MM.1S (cell line): ENCODE measurements around the gene LXN.

Source experiments
- DNase-seq: peaks from one replicate; pipeline ENCODE4 v3.0.0-alpha.2; 2015
- H2AFZ ChIP-seq: fragments of 300-600 bp; sonication (generic); 2 replicates; pipeline ENCODE4 v1.6.0; 2016; ENCODE audit warnings: antibody characterized with exemption, low read length
- H3F3A ChIP-seq: fragments of 300-600 bp; sonication (generic); 2 replicates; pipeline ENCODE4 v1.6.1; 2016; ENCODE audit warnings: mild to moderate bottlenecking, antibody characterized with exemption, low read length, moderate library complexity, mixed read lengths; ENCODE audit not compliant: insufficient read depth
- H3K27ac ChIP-seq: fragments of 300-600 bp; sonication (generic); 2 replicates; pipeline ENCODE4 v1.5.1; 2016; ENCODE audit warnings: mild to moderate bottlenecking, low read length
- H3K27me3 ChIP-seq: fragments of 300-600 bp; sonication (generic); replicated peaks from 2 replicates; pipeline ENCODE4 v1.6.0; 2016; ENCODE audit warnings: low read length; ENCODE audit not compliant: insufficient read depth
- H3K36me3 ChIP-seq: fragments of 300-600 bp; sonication (generic); replicated peaks from 2 replicates; pipeline ENCODE4 v1.6.1; 2016; ENCODE audit warnings: mild to moderate bottlenecking, low read length, mixed read lengths; ENCODE audit not compliant: insufficient read depth
- H3K4me1 ChIP-seq: fragments of 300-600 bp; sonication (generic); 2 replicates; pipeline ENCODE4 v1.6.1; 2016; ENCODE audit warnings: low read length, mixed read lengths
- H3K4me2 ChIP-seq: fragments of 300-600 bp; sonication (generic); 2 replicates; pipeline ENCODE4 v1.6.0; 2016; ENCODE audit warnings: low read depth, low read length
- H3K4me3 ChIP-seq: fragments of 300-600 bp; sonication (generic); 2 replicates; pipeline ENCODE4 v1.5.1; 2016; ENCODE audit warnings: low read length, mixed read lengths
- H3K79me2 ChIP-seq: fragments of 300-600 bp; sonication (generic); 2 replicates; pipeline ENCODE4 v1.6.1; 2016; ENCODE audit warnings: mixed run types, low read length, mixed read lengths
- H3K9ac ChIP-seq: fragments of 300-600 bp; sonication (generic); 2 replicates; pipeline ENCODE4 v1.6.1; 2016; ENCODE audit warnings: low read length, mixed read lengths
- H3K9me2 ChIP-seq: fragments of 300-600 bp; sonication (generic); replicated peaks from 2 replicates; pipeline ENCODE4 v1.6.1; 2016; ENCODE audit warnings: mild to moderate bottlenecking, low read length, mixed read lengths; ENCODE audit not compliant: insufficient read depth
- H3K9me3 ChIP-seq: fragments of 300-600 bp; sonication (generic); replicated peaks from 2 replicates; pipeline ENCODE4 v1.6.1; 2016; ENCODE audit warnings: mild to moderate bottlenecking, low read length, mixed read lengths; ENCODE audit not compliant: insufficient read depth
- H4K20me1 ChIP-seq: fragments of 300-600 bp; sonication (generic); 2 replicates; pipeline ENCODE4 v1.6.1; 2016; ENCODE audit warnings: mild to moderate bottlenecking, low read length, moderate library complexity, mixed read lengths; ENCODE audit not compliant: insufficient read depth
- EZH2 ChIP-seq: fragments of 300-600 bp; sonication (generic); optimal IDR thresholded peaks from 2 replicates; pipeline ENCODE3; 2017; ENCODE audit warnings: low read depth, mild to moderate bottlenecking, antibody characterized with exemption, low read length, mixed read lengths
- EZH2phosphoT487 ChIP-seq: fragments of 300-600 bp; sonication (generic); IDR thresholded peaks from 2 replicates; pipeline ENCODE4 v1.6.1; 2018; ENCODE audit warnings: antibody characterized with exemption, low read length
- TF ChIP-seq, protein P1 (sequence below): fragments of 300-600 bp; sonication (generic); IDR thresholded peaks from 2 replicates; pipeline ENCODE4 v1.5.1; 2016; ENCODE audit warnings: antibody characterized with exemption, low read length, mixed read lengths

Gene LXN

GRCh38 chr3:158659454-158660237 lies 12.8 kb downstream of the LXN start:
- Histone ChIP-seq H3K9me3 (no peaks in the 10 kb centered on the region), H3K4me1 (no peaks in the 10 kb centered on the region)
- DNase-seq: peak; percentile 75

GRCh38 chr3:158658889-158659288 lies 13.6 kb downstream of the LXN start:
- Histone ChIP-seq H4K20me1 (no peaks in the 10 kb centered on the region), H3K4me3 (no peak overlapping the region), H3K4me1 (no peaks in the 10 kb centered on the region), H3F3A (no peaks in the 10 kb centered on the region), H3K9me3 (no peaks in the 10 kb centered on the region), H3K27me3 (no peaks in the 10 kb centered on the region), H3K27ac (no peak overlapping the region), H3K36me3 (peaks cover 24% of the 10 kb centered on the region), H3K79me2 (no peaks in the 10 kb centered on the region; the same call in 1 of the 2 replicates), H3K9ac (no peak overlapping the region), H3K4me2 (no peak overlapping the region), H3K9me2 (no peaks in the 10 kb centered on the region), H2AFZ (no peak overlapping the region)
- DNase-seq: no peak
- TF ChIP-seq EZH2: no peak
- TF ChIP-seq EZH2phosphoT487: no peak
- TF ChIP-seq, protein P1, sequence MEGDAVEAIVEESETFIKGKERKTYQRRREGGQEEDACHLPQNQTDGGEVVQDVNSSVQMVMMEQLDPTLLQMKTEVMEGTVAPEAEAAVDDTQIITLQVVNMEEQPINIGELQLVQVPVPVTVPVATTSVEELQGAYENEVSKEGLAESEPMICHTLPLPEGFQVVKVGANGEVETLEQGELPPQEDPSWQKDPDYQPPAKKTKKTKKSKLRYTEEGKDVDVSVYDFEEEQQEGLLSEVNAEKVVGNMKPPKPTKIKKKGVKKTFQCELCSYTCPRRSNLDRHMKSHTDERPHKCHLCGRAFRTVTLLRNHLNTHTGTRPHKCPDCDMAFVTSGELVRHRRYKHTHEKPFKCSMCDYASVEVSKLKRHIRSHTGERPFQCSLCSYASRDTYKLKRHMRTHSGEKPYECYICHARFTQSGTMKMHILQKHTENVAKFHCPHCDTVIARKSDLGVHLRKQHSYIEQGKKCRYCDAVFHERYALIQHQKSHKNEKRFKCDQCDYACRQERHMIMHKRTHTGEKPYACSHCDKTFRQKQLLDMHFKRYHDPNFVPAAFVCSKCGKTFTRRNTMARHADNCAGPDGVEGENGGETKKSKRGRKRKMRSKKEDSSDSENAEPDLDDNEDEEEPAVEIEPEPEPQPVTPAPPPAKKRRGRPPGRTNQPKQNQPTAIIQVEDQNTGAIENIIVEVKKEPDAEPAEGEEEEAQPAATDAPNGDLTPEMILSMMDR: no peak

More at GRCh38 chr3:158659454-158660237, 12.8 kb downstream of the LXN start:
- Histone ChIP-seq H3K27me3 (no peaks in the 10 kb centered on the region), H3K4me3 (no peak overlapping the region), H3K9me2 (no peaks in the 10 kb centered on the region), H3K9ac (no peak overlapping the region), H3K79me2 (no peaks in the 10 kb centered on the region; the same call in 1 of the 2 replicates), H3K36me3 (peaks cover 22% of the 10 kb centered on the region), H4K20me1 (no peaks in the 10 kb centered on the region), H2AFZ (no peak overlapping the region), H3K27ac (no peak overlapping the region), H3F3A (no peaks in the 10 kb centered on the region), H3K4me2 (no peak overlapping the region)
- no peak for TF ChIP-seq EZH2phosphoT487
- TF ChIP-seq, protein P1: peak; percentile 78
- TF ChIP-seq EZH2: no peak

DNA sequence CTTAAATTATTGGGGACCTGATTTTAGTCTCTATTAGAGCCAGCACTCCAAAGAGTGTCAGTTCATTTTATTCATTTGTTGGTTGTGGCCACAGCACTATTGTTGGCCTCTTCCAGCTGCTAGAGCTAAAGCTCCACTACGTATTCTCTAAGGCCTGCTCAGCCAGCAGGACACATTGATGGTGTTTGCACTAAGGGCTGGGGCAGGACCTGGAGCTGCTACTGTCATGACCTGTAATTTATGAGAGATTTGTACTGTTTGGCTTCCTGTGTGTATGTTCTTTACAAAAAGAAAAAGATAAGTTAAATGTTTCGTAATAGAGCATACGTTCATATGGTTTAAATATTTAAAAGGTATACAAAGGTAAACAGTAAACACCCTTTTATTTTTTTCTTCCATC lies 20.0 kb downstream of the LXN start:
- no peak overlapping the region for H3K4me3 ChIP-seq
- no peak overlapping the region for H3K4me2 ChIP-seq
- no peaks in the 10 kb centered on the region for H3K27me3 ChIP-seq
- no peaks in the 10 kb centered on the region for H3K9me2 ChIP-seq
- H3F3A ChIP-seq: no peaks in the 10 kb centered on the region
- TF ChIP-seq, protein P1: no peak
- TF ChIP-seq EZH2: no peak
- TF ChIP-seq EZH2phosphoT487: no peak
- H3K9ac ChIP-seq: no peak overlapping the region
- peaks cover 17% of the 10 kb centered on the region for H3K79me2 ChIP-seq
- H3K9me3 ChIP-seq: no peaks in the 10 kb centered on the region
- no peak overlapping the region for H3K27ac ChIP-seq
- no peaks in the 10 kb centered on the region; the same call in 1 of the 2 replicates for H4K20me1 ChIP-seq
- no peak overlapping the region for H2AFZ ChIP-seq
- no peaks in the 10 kb centered on the region for H3K4me1 ChIP-seq
- H3K36me3 ChIP-seq: peaks cover 28% of the 10 kb centered on the region
- no peak for DNase-seq
